GM10248 (cell line): ENCODE data around the gene CRIP1.

Experiments used
- CTCF ChIA-PET: fragments of 300-600 bp; sonication (Branson Sonifier 250); formaldehyde crosslinking; extraction: SDS; loops from one replicate; lab custom pipeline; 2021; ENCODE audit warnings: antibody characterized with exemption; lab: Yijun Ruan, JAX
- POLR2A ChIA-PET: fragments of 350-650 bp; sonication (Branson Sonifier 250); formaldehyde crosslinking; extraction: SDS; loops from one replicate; lab custom pipeline; 2020; ENCODE audit warnings: antibody characterized with exemption; lab: Yijun Ruan, JAX
- DNase-seq: peaks from one replicate; pipeline ENCODE4 v3.0.0; 2012; ENCODE audit errors: extremely low spot score
- TF ChIP-seq, protein P1 (sequence below): IDR thresholded peaks from 2 replicates; pipeline ENCODE4 v1.5.1; 2012; ENCODE audit warnings: mild to moderate bottlenecking, low read depth; ENCODE audit errors: extremely low read depth, missing control alignments, control extremely low read depth

Gene CRIP1

DNA sequence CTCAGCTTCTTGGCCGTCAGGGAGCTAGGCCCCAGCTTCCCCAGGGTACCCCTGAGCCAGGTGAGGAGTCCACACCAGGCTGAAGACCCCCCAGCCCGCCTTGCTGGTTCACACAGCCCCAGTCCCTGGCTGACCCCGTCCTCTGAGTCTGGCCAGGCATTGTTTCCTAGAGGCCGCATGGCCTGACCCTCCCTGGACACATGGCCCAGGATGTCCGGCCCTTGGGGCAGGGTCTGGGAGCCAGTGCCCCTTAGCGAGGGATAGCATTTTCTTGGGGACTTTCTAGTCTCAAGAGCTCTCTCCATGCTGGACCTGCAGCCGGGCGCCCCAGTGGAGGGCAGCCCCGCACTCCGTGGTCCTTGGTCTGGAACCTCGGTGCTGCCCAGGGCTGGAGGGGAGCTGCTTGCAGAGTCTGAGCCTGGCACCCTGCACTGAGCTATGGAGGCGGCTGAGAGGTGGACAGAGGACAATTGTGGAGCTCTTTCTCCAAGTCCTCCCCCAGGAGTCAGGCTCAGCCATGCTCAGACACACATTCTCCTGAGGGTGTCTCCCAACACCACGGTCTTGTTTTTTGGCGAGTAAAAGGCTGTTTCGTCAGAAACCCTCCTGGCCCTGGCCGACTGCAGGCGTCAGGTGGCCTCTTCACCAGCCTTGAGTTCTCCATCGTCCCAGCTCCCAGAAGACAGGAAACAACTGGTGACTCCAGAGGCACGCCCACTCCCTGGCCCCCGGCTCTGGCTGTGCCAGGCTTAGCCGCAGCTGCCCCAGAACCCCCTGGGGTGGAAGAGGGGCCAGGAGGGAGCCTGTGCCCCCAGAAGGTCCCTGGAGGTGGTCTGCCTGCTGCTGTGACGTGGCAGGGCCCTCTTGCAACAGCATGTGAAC is 29.7 kb upstream of the CRIP1 start:
- ChIA-PET POLR2A (no interaction called here), CTCF (interaction anchor here (0.7 to 1.6 kb wide), 8 partner anchors 8 to 86 kb away, joined by 3 to 7 read pairs (median 4); no protein-coding TSS in a partner anchor)
- TF ChIP-seq, protein P1, sequence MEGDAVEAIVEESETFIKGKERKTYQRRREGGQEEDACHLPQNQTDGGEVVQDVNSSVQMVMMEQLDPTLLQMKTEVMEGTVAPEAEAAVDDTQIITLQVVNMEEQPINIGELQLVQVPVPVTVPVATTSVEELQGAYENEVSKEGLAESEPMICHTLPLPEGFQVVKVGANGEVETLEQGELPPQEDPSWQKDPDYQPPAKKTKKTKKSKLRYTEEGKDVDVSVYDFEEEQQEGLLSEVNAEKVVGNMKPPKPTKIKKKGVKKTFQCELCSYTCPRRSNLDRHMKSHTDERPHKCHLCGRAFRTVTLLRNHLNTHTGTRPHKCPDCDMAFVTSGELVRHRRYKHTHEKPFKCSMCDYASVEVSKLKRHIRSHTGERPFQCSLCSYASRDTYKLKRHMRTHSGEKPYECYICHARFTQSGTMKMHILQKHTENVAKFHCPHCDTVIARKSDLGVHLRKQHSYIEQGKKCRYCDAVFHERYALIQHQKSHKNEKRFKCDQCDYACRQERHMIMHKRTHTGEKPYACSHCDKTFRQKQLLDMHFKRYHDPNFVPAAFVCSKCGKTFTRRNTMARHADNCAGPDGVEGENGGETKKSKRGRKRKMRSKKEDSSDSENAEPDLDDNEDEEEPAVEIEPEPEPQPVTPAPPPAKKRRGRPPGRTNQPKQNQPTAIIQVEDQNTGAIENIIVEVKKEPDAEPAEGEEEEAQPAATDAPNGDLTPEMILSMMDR = no peak
- DNase-seq = no peak

- ChIA-PET CTCF (interaction anchor here (0.7 to 1.6 kb wide), 3 partner anchors 23 to 70 kb away, joined by 3 to 7 read pairs (median 3); no protein-coding TSS in a partner anchor), POLR2A (no interaction called here)
- TF ChIP-seq, protein P1 = no peak
- DNase-seq = no peak
Observed at GRCh38 chr14:105458010-105458409, 28.7 kb upstream of the CRIP1 start.

GRCh38 chr14:105458571-105458970 is 28.1 kb upstream of the CRIP1 start:
- CTCF ChIA-PET = no interaction called here
- TF ChIP-seq, protein P1 = no peak
- POLR2A ChIA-PET = no interaction called here
- DNase-seq = no peak

DNA sequence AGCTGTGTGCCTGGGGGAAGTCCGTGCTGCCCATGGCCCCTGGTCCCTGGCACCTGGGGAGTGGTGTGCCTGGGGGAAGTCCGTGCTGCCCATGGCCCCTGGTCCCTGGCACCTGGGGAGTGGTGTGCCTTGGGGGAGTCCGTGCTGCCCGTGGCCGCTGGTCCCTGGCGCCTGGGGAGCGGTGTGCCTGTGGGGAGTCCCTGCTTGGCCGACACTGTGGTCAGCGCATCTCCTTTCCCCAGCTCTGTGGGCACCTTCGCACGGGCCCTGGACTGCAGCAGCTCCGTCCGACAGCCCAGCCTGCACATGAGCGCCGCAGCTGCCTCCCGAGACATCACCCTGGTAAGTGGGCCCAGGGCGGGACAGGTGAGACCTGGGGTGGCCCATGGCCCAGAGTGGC is 26.6 kb upstream of the CRIP1 start:
- ChIA-PET POLR2A (no interaction called here), CTCF (no interaction called here)
- no peak for DNase-seq
- TF ChIP-seq, protein P1 = no peak

DNA sequence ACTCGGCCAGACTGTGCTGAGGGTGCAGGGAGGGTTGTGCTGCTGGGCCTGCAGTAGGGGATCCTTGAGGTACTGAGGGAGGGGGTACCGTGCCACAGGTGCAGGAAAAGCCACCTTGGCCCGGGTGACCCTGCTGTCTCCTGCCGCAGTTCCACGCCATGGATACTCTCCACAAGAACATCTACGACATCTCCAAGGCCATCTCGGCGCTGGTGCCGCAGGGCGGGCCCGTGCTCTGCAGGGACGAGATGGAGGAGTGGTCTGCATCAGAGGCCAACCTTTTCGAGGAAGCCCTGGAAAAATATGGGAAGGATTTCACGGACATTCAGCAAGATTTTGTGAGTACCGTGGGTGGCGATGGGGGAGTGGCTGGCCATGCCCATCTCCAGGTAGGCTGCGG is 26.1 kb upstream of the CRIP1 start:
- TF ChIP-seq, protein P1 = no peak
- no peak for DNase-seq
- POLR2A ChIA-PET = no interaction called here
- CTCF ChIA-PET = no interaction called here

DNA sequence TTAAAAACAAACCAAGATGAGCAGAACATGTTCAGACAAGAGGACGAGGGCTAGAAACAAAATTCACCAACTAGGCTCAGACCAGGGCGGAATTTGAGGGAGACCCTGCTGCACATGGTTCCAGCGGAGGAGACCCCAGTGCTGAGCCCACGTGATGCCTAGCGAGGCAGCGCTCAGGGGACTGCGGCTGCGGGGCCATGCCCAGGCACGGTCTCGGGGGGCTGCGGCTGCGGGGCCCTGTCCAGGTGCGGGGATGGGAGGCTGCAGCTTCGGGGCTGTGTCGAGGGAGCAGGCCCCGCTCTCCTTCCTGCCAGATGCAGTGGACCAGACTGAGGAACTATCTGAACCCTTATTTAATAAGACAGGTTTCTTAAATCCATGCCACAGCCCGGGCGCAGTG is 24.8 kb upstream of the CRIP1 start:
- ChIA-PET POLR2A (no interaction called here), CTCF (no interaction called here)
- DNase-seq = no peak
- TF ChIP-seq, protein P1 = no peak
